ENCODE measurements around the gene ASTN2. TPM values are rescaled to one million over a fixed set of nuclear protein-coding genes. Genes with fewer than 3 reads are reported as not detected.

Gene ASTN2
- total RNA-seq, 2 donors from 2014 or later, result 16.8 to 31.3 TPM

GRCh38 chr9:116404228-116404627 is 1010.6 kb downstream of the ASTN2 start:
- DNase-seq (no peak), ATAC-seq (no peak)
- intact Hi-C loops (cut with DNase I), result no loop called here

- DNase-seq (no peak), ATAC-seq (no peak)
- intact Hi-C loops (cut with DNase I), result no loop called here
Observed at GRCh38 chr9:116403171-116403570, 1011.7 kb downstream of the ASTN2 start.

GRCh38 chr9:116395699-116396037 is 1019.2 kb downstream of the ASTN2 start:
- intact Hi-C loops (cut with DNase I), result no loop called here
- DNase-seq (no peak), ATAC-seq (no peak)

- no peak for ATAC-seq
Observed at GRCh38 chr9:116394894-116395698, 1019.8 kb downstream of the ASTN2 start.

GRCh38 chr9:116394070-116394469 is 1020.8 kb downstream of the ASTN2 start:
- ATAC-seq, result no peak
- DNase-seq, result no peak
- intact Hi-C loops (cut with DNase I), result no loop called here

More at GRCh38 chr9:116394894-116395698, 1019.8 kb downstream of the ASTN2 start:
- intact Hi-C loops (cut with DNase I), result no loop called here
- no peak for DNase-seq

- ATAC-seq (no peak), DNase-seq (no peak)
- intact Hi-C loops (cut with DNase I), result no loop called here
Observed at GRCh38 chr9:116393198-116393597, 1021.7 kb downstream of the ASTN2 start.

GRCh38 chr9:116391306-116391900 is 1023.5 kb downstream of the ASTN2 start:
- ATAC-seq (no peak), DNase-seq (no peak)
- intact Hi-C loops (cut with DNase I), result no loop called here

GRCh38 chr9:116390303-116391228 is 1024.3 kb downstream of the ASTN2 start:
- DNase-seq (no peak), ATAC-seq (no peak)
- intact Hi-C loops (cut with DNase I), result no loop called here

- intact Hi-C loops (cut with DNase I), result no loop called here
- DNase-seq, result no peak
- no peak for ATAC-seq
Observed at GRCh38 chr9:116389541-116390302, 1025.1 kb downstream of the ASTN2 start.

- intact Hi-C loops (cut with DNase I), result no loop called here
- DNase-seq (no peak), ATAC-seq (no peak)
Observed at GRCh38 chr9:116387934-116388698, 1026.7 kb downstream of the ASTN2 start.

GRCh38 chr9:116383936-116384335 is 1030.9 kb downstream of the ASTN2 start:
- DNase-seq (no peak), ATAC-seq (no peak)
- intact Hi-C loops (cut with DNase I), result no loop called here

GRCh38 chr9:116383133-116383532 is 1031.7 kb downstream of the ASTN2 start:
- intact Hi-C loops (cut with DNase I), result no loop called here
- DNase-seq, result no peak
- no peak for ATAC-seq

GRCh38 chr9:116382053-116382452 is 1032.8 kb downstream of the ASTN2 start:
- DNase-seq (no peak), ATAC-seq (no peak)
- intact Hi-C loops (cut with DNase I), result no loop called here

- ATAC-seq (no peak), DNase-seq (no peak)
- intact Hi-C loops (cut with DNase I), result no loop called here
Observed at GRCh38 chr9:116381350-116381749, 1033.5 kb downstream of the ASTN2 start.

- ATAC-seq, result no peak
- intact Hi-C loops (cut with DNase I), result no loop called here
- no peak for DNase-seq
Observed at GRCh38 chr9:116380496-116380995, 1034.3 kb downstream of the ASTN2 start.

GRCh38 chr9:116379821-116380220 is 1035.0 kb downstream of the ASTN2 start:
- no peak for DNase-seq
- intact Hi-C loops (cut with DNase I), result no loop called here
- no peak for ATAC-seq

- DNase-seq (no peak), ATAC-seq (no peak)
- intact Hi-C loops (cut with DNase I), result no loop called here
Observed at GRCh38 chr9:116378873-116379272, 1036.0 kb downstream of the ASTN2 start.

GRCh38 chr9:116377179-116377798 is 1037.6 kb downstream of the ASTN2 start:
- intact Hi-C loops (cut with DNase I), result no loop called here
- peak in 1 of 2 donors; percentile 89 for ATAC-seq
- DNase-seq, result no peak

Data from left cardiac atrium (tissue), 4 donors.